Measurements from ENCODE around the gene PLCG2. TPM values are rescaled to one million over a fixed set of nuclear protein-coding genes. Genes with fewer than 3 reads are reported as not detected.

The PLCG2 gene
- total RNA-seq, 4 donors from 2014 or later: 30.5 to 243 (median 56.2) TPM

DNA sequence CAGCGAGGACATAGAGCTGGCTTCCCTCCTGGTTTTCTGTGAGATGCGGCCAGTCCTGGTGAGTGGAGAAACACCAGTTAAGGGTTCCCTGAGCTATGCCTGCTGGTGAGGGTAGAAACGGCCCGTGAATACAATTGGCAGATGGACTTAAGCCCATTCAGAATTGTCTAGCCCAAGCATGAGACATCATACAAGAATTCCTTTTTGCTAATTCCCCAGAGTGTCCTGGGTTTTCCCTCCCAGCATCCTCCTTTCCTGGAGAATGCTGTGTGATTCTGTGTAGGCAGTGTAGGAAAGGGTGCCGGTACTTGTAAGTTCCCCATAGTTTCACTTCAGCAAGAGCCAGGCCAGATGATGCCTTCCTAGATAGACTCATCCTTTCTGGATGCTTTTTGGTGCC is 167.1 kb downstream of the PLCG2 start:
- H3K27ac ChIP-seq: no peak overlapping the region
- no peak for TF ChIP-seq POLR2A (IDR thresholded peaks at IDR 0.05)
- TF ChIP-seq, protein P1, sequence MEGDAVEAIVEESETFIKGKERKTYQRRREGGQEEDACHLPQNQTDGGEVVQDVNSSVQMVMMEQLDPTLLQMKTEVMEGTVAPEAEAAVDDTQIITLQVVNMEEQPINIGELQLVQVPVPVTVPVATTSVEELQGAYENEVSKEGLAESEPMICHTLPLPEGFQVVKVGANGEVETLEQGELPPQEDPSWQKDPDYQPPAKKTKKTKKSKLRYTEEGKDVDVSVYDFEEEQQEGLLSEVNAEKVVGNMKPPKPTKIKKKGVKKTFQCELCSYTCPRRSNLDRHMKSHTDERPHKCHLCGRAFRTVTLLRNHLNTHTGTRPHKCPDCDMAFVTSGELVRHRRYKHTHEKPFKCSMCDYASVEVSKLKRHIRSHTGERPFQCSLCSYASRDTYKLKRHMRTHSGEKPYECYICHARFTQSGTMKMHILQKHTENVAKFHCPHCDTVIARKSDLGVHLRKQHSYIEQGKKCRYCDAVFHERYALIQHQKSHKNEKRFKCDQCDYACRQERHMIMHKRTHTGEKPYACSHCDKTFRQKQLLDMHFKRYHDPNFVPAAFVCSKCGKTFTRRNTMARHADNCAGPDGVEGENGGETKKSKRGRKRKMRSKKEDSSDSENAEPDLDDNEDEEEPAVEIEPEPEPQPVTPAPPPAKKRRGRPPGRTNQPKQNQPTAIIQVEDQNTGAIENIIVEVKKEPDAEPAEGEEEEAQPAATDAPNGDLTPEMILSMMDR (IDR thresholded peaks at IDR 0.05): no peak
- DNase-seq: no peak

DNA sequence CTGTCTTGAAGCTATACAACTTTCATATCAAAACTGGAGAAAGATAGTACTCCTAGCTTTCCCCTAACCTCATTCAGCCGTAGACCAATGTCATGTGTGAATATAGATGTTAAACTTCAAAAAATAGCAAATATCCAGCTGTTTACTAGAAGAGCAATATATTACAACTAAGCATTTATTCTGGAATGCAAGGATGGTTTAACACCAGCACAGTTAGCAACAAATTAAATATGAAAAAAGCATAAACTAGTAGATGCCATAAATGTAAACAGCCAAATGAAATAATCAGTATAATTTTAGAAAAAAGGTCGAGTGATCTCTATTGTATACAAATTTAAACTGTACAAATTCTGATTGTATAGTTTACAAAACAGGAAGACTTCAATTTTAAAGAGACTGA is 172.5 kb downstream of the PLCG2 start:
- TF ChIP-seq, protein P1 (IDR thresholded peaks at IDR 0.05): no peak
- no peak for TF ChIP-seq POLR2A (IDR thresholded peaks at IDR 0.05)
- H3K27me3 ChIP-seq: no peaks in the 10 kb centered on the region
- no peak overlapping the region for H3K4me3 ChIP-seq
- H3K4me1 ChIP-seq: no peaks in the 10 kb centered on the region
- H3K27ac ChIP-seq: no peak overlapping the region
- H3K36me3 ChIP-seq: peaks cover 0 to 12% (median 0%) of the 10 kb centered on the region in 3 donors
- DNase-seq: no peak
- H3K9me3 ChIP-seq: peaks cover 0 to 9% (median 0%) of the 10 kb centered on the region in 4 donors

More for the DNA sequence above, 167.1 kb downstream of the PLCG2 start:
- Histone ChIP-seq H3K4me1 (no peaks in the 10 kb centered on the region), H3K36me3 (peaks cover 0 to 17% (median 0%) of the 10 kb centered on the region in 3 donors), H3K9me3 (peaks cover 0 to 6% (median 0%) of the 10 kb centered on the region in 4 donors), H3K27me3 (no peaks in the 10 kb centered on the region), H3K4me3 (no peak overlapping the region)

- Histone ChIP-seq H3K27me3 (no peaks in the 10 kb centered on the region), H3K36me3 (peaks cover 0 to 6% (median 0%) of the 10 kb centered on the region in 3 donors), H3K27ac (no peak overlapping the region), H3K9me3 (peaks cover 0 to 2% (median 0%) of the 10 kb centered on the region in 4 donors), H3K4me3 (no peak overlapping the region), H3K4me1 (no peaks in the 10 kb centered on the region)
- DNase-seq: no peak
- TF ChIP-seq, protein P1 (IDR thresholded peaks at IDR 0.05): no peak
- no peak for TF ChIP-seq POLR2A (IDR thresholded peaks at IDR 0.05)
Measured at GRCh38 chr16:81956213-81956948, 177.3 kb downstream of the PLCG2 start.

DNA sequence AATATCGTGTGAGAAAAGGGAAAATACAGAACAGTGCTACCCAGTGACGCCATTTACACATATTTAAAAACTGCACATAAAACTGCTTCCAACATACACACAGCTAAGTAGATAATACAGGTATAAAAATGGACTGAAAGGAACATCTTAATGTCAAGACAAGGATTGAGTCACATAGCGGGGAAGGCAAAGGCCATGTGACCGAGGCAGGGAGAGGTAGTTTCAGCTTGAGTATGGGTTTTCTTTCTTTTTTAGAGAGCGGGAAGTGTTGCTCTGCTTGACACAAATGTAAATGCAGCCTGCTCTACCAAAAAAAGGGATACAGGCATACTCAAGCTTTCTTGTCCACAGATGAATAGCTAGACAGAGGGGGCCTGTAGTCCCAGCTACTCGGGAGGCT is 185.7 kb downstream of the PLCG2 start:
- Histone ChIP-seq H3K36me3 (no peaks in the 10 kb centered on the region), H3K4me1 (no peaks in the 10 kb centered on the region), H3K4me3 (no peak overlapping the region), H3K9me3 (no peaks in the 10 kb centered on the region), H3K27ac (no peak overlapping the region), H3K27me3 (no peaks in the 10 kb centered on the region)
- DNase-seq: no peak
- TF ChIP-seq, protein P1 (IDR thresholded peaks at IDR 0.05): no peak
- no peak for TF ChIP-seq POLR2A (IDR thresholded peaks at IDR 0.05)

DNA sequence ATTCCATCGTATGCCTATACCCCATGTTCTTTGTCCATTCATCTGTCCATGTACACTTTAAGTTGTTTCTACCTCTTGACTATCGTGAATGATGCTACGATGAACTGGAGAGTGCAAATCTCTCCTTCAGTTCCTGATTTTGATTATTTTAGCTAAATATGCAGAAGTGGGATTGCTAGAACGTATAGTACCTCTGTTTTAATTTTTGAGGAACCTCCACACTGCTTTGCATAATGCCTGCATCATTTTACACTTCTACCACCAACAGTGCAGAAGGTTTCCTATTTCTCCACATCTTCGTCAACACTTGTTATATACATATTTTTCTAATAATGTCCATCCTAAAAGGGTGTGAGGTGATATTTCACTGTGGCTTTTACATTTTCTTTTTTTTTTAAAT is 188.3 kb downstream of the PLCG2 start:
- no peak overlapping the region for H3K27ac ChIP-seq
- no peaks in the 10 kb centered on the region for H3K9me3 ChIP-seq
- TF ChIP-seq, protein P1 (IDR thresholded peaks at IDR 0.05): no peak
- no peak for TF ChIP-seq POLR2A (IDR thresholded peaks at IDR 0.05)
- H3K27me3 ChIP-seq: no peaks in the 10 kb centered on the region
- H3K4me1 ChIP-seq: no peaks in the 10 kb centered on the region
- H3K4me3 ChIP-seq: no peak overlapping the region
- H3K36me3 ChIP-seq: no peaks in the 10 kb centered on the region
- DNase-seq: no peak

Measured in Peyer's patch (tissue), 4 donors.